ENCODE data around the gene OR51T1.

DNA sequence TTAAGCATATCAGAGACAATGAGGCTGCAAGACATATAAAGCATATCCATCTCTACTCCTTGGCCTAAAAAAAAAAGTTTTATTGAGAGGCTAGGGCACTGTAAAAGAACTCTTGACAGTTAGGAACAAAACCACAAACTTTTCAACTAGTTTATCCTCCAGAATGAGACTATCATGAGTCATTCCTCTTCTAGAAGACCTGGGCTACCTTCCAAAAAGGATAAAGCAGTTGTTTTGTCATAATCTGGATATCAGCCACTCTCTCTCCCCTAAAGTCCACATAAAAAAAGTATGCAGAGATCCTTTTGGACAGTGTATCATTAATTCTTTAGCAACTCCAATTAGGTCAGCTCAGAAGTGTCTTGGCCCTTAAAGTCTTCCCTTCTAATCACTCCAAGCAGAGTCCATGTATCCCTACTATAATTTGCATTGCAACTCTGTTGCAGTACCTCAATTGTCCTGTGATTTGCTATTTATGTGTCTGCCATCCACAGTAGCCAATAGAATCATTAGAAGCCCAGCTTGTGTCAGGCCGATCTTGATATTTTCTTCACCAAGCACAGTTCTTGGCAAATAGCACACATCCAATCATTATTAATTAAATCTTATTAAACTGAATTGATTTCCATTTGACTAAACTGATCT is 10.4 kb downstream of the OR51T1 start:
- TF ChIP-seq, protein P1, sequence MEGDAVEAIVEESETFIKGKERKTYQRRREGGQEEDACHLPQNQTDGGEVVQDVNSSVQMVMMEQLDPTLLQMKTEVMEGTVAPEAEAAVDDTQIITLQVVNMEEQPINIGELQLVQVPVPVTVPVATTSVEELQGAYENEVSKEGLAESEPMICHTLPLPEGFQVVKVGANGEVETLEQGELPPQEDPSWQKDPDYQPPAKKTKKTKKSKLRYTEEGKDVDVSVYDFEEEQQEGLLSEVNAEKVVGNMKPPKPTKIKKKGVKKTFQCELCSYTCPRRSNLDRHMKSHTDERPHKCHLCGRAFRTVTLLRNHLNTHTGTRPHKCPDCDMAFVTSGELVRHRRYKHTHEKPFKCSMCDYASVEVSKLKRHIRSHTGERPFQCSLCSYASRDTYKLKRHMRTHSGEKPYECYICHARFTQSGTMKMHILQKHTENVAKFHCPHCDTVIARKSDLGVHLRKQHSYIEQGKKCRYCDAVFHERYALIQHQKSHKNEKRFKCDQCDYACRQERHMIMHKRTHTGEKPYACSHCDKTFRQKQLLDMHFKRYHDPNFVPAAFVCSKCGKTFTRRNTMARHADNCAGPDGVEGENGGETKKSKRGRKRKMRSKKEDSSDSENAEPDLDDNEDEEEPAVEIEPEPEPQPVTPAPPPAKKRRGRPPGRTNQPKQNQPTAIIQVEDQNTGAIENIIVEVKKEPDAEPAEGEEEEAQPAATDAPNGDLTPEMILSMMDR (IDR thresholded peaks at IDR 0.05) = no peak
- TF ChIP-seq EZH2 (IDR thresholded peaks at IDR 0.05; ENCODE audit: borderline replicate concordance, insufficient read depth, low read depth, low read length, poor library complexity, severe bottlenecking) = no peak

All from B cell (primary cell).